OCI-LY3 (cell line): ENCODE data around the gene PTPRJ.

Experiments used
- EZH2phosphoT487 ChIP-seq: fragments of 200-600 bp; shearing (Covaris generic); IDR thresholded peaks from 2 replicates; pipeline ENCODE4 v1.6.1; 2018; ENCODE audit warnings: antibody characterized with exemption, mixed run types, low read depth
- TF ChIP-seq, protein P1 (sequence below): fragments of 200-600, 300-600 bp; sonication (generic); IDR thresholded peaks from 2 replicates; pipeline ENCODE4 v1.5.1; 2014; ENCODE audit warnings: antibody characterized with exemption, low read length, low read depth

DNA sequence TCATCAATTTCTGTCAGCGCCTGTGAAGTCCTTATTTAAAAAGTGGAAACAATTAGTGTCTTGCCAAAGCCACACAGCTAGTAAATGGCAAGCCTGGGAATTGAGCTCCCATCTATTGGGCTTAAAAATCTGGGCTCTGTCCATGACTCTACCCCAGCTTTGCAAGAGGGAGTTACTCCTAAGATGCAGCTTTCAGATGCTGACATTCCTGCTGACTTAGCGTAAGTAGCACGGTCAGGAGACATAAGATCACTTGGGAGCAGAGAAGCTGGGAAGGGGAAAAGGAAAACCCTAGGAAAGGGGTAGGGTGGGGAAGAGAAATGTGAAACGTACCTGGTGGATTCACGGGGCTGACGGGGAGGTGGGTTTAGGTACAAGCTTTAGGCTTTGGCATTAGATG is 200.3 kb downstream of the PTPRJ start:
- TF ChIP-seq, protein P1, sequence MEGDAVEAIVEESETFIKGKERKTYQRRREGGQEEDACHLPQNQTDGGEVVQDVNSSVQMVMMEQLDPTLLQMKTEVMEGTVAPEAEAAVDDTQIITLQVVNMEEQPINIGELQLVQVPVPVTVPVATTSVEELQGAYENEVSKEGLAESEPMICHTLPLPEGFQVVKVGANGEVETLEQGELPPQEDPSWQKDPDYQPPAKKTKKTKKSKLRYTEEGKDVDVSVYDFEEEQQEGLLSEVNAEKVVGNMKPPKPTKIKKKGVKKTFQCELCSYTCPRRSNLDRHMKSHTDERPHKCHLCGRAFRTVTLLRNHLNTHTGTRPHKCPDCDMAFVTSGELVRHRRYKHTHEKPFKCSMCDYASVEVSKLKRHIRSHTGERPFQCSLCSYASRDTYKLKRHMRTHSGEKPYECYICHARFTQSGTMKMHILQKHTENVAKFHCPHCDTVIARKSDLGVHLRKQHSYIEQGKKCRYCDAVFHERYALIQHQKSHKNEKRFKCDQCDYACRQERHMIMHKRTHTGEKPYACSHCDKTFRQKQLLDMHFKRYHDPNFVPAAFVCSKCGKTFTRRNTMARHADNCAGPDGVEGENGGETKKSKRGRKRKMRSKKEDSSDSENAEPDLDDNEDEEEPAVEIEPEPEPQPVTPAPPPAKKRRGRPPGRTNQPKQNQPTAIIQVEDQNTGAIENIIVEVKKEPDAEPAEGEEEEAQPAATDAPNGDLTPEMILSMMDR = no peak
- TF ChIP-seq EZH2phosphoT487 = no peak
